ENCODE measurements around the gene GPC5. TPM values are rescaled to one million over a fixed set of nuclear protein-coding genes. Genes with fewer than 3 reads are reported as not detected.

GPC5 gene
- total and polyA plus RNA-seq, 2 donors (not counting 3 experiments of a cell fraction or from before 2014, with no cell fraction given) = 0.59 to 0.97 TPM

- DNase-seq (ENCODE audit: low read depth, low spot score) (no peak), FAIRE-seq (no peak)
- H2AFZ ChIP-seq (ENCODE audit: low read depth, low read length) = no peak overlapping the region
- no peaks in the 10 kb centered on the region for H3K36me3 ChIP-seq (ENCODE audit: control insufficient read depth in 2 of 2, extremely low read depth in 1 of 2, insufficient read depth in 2 of 2, low read length in 2 of 2)
- H4K20me1 ChIP-seq (replicated peaks; ENCODE audit: control insufficient read depth, extremely low read depth, insufficient read depth, low read length) = no peaks in the 10 kb centered on the region
- CTCF ChIA-PET = no interaction called here
- H3K9me1 ChIP-seq (replicated peaks; ENCODE audit: control insufficient read depth, extremely low read depth, insufficient read depth, low read length) = no peaks in the 10 kb centered on the region
- H3K27ac ChIP-seq (ENCODE audit: insufficient read depth, low read depth, low read length) = no peak overlapping the region
- no TSS peak for BruUV-seq (replicated peaks)
- H3K79me2 ChIP-seq (ENCODE audit: control insufficient read depth, insufficient read depth, low read length) = no peaks in the 10 kb centered on the region
- H3K4me2 ChIP-seq (ENCODE audit: insufficient read depth, low read length) = no peak overlapping the region
- POLR2A ChIA-PET = no interaction called here
- no peak overlapping the region for H3K9ac ChIP-seq (replicated peaks; ENCODE audit: extremely low read depth, insufficient read depth, low read length)
- TF ChIP-seq POLR2AphosphoS5 (IDR thresholded peaks at IDR 0.05; ENCODE audit: insufficient read depth, low read depth, low read length) (no peak), EZH2 (IDR thresholded peaks at IDR 0.05; ENCODE audit: borderline replicate concordance, low read depth, low read length, severe bottlenecking) (no peak), POLR2A (IDR thresholded peaks at IDR 0.05; ENCODE audit: low read depth, low read length) (no peak), GATA2 (IDR thresholded peaks at IDR 0.05; ENCODE audit: insufficient read depth, insufficient read length, low read depth, low read length) (no peak), MYC (IDR thresholded peaks at IDR 0.05; ENCODE audit: low read depth, low read length) (no peak), JUN (IDR thresholded peaks at IDR 0.05; ENCODE audit: borderline replicate concordance, insufficient read depth, insufficient read length, low read depth) (no peak), FOS (IDR thresholded peaks at IDR 0.05; ENCODE audit: borderline replicate concordance, insufficient read depth, low read length) (no peak)
- TF ChIP-seq, protein P1, sequence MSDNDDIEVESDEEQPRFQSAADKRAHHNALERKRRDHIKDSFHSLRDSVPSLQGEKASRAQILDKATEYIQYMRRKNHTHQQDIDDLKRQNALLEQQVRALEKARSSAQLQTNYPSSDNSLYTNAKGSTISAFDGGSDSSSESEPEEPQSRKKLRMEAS (IDR thresholded peaks at IDR 0.05; ENCODE audit: insufficient read depth, insufficient read length) = no peak
- TF ChIP-seq, protein P2, sequence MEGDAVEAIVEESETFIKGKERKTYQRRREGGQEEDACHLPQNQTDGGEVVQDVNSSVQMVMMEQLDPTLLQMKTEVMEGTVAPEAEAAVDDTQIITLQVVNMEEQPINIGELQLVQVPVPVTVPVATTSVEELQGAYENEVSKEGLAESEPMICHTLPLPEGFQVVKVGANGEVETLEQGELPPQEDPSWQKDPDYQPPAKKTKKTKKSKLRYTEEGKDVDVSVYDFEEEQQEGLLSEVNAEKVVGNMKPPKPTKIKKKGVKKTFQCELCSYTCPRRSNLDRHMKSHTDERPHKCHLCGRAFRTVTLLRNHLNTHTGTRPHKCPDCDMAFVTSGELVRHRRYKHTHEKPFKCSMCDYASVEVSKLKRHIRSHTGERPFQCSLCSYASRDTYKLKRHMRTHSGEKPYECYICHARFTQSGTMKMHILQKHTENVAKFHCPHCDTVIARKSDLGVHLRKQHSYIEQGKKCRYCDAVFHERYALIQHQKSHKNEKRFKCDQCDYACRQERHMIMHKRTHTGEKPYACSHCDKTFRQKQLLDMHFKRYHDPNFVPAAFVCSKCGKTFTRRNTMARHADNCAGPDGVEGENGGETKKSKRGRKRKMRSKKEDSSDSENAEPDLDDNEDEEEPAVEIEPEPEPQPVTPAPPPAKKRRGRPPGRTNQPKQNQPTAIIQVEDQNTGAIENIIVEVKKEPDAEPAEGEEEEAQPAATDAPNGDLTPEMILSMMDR (IDR thresholded peaks at IDR 0.05; ENCODE audit: extremely low read depth in 1 of 2, insufficient read depth in 1 of 2, low read depth in 1 of 2, low read length in 2 of 2) = no peak
- no peaks in the 10 kb centered on the region for H3K9me3 ChIP-seq (replicated peaks; ENCODE audit: control insufficient read depth, insufficient read depth, low read length)
- no peak overlapping the region for H3K4me3 ChIP-seq (replicated peaks in 1 of 3; ENCODE audit: insufficient read depth in 1 of 3, low read depth in 1 of 3, low read length in 3 of 3)
- no peaks in the 10 kb centered on the region for H3K4me1 ChIP-seq (ENCODE audit: control insufficient read depth, extremely low read depth, insufficient read depth, low read length)
- intact Hi-C loops (cut with micrococcal nuclease) (no loop called here), dilution Hi-C loops (cut with MboI; ENCODE audit: extremely low pct_ligation_motif_present, low sequenced_read_pairs) (no loop called here)
- no peaks in the 10 kb centered on the region for H3K27me3 ChIP-seq (ENCODE audit: control insufficient read depth in 2 of 2, insufficient read depth in 2 of 2, low read length in 2 of 2)
These were observed 834.5 kb downstream of the GPC5 start for GRCh38 chr13:92232871-92233270.

All from endothelial cell of umbilical vein (primary cell).